Body of pancreas (tissue), 4 donors: ENCODE data around the gene RSPH10B2.

Source experiments
- CTCF ChIP-seq, 7 experiments: fragments of 450-650 bp in 4 of 7; fragments of 200-600 bp in 3 of 7; sonication (generic) in 3 of 7; IDR thresholded peaks; one replicate each; pipeline ENCODE4 v1.5.1; 2016 to 2019; ENCODE audit warnings: antibody characterized with exemption in 7 of 7
- POLR2A ChIP-seq, 3 donors: fragments of 450-650 bp; IDR thresholded peaks; one replicate each; pipeline ENCODE4 v1.6.1; 2016; ENCODE audit warnings: antibody characterized with exemption in 3 of 3, mild to moderate bottlenecking in 2 of 3

GRCh38 chr7:6729492-6730342 is 24.2 kb upstream of the RSPH10B2 start:
- TF ChIP-seq POLR2A (IDR thresholded peaks at IDR 0.05): peak in 2 of 3 donors; percentile 67 to 70
- TF ChIP-seq CTCF (IDR thresholded peaks at IDR 0.05): peak in 3 of 7 experiments; percentile 9 to 25 (median 15)
